ENCODE measurements around the gene CCDC188.

- TF ChIP-seq, protein P1, sequence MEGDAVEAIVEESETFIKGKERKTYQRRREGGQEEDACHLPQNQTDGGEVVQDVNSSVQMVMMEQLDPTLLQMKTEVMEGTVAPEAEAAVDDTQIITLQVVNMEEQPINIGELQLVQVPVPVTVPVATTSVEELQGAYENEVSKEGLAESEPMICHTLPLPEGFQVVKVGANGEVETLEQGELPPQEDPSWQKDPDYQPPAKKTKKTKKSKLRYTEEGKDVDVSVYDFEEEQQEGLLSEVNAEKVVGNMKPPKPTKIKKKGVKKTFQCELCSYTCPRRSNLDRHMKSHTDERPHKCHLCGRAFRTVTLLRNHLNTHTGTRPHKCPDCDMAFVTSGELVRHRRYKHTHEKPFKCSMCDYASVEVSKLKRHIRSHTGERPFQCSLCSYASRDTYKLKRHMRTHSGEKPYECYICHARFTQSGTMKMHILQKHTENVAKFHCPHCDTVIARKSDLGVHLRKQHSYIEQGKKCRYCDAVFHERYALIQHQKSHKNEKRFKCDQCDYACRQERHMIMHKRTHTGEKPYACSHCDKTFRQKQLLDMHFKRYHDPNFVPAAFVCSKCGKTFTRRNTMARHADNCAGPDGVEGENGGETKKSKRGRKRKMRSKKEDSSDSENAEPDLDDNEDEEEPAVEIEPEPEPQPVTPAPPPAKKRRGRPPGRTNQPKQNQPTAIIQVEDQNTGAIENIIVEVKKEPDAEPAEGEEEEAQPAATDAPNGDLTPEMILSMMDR (optimal IDR thresholded peaks at IDR 0.05 in 1 of 3, IDR thresholded peaks at IDR 0.05 in 1 of 3, conservative IDR thresholded peaks at IDR 0.05 in 1 of 3; ENCODE audit: extremely low read depth in 1 of 3, insufficient read depth in 2 of 3, low read length in 3 of 3), result no peak
- TF ChIP-seq EZH2 (IDR thresholded peaks at IDR 0.05; ENCODE audit: low read length), result no peak
These were observed 22.3 kb downstream of the CCDC188 start for GRCh38 chr22:20128619-20128901.

Measured in keratinocyte (primary cell).